HCT116 (cell line): ENCODE data around the gene VARS1. TPM values are rescaled to one million over a fixed set of nuclear protein-coding genes. Genes with fewer than 3 reads are reported as not detected.

ENCODE experiments used
- ATAC-seq: fragments of 200-7000 bp; cut with Tn5 transposase; 2 replicates; pipeline ENCODE4 v1.9.1; 2020; ENCODE audit warnings: mild to moderate bottlenecking, moderate library complexity
- BruUV-seq: library from RNA; stranded (reverse); fragments of 400-500 nt; replicated peaks from 2 replicates; lab custom pipeline; 2021; lab: Mats Ljungman, UMichigan
- CTCF ChIA-PET: fragments of 300-600 bp; sonication (Branson Sonifier 250); formaldehyde crosslinking; loops from one replicate; lab custom pipeline; 2021; ENCODE audit warnings: antibody characterized with exemption; lab: Charles Lee
- POLR2A ChIA-PET: fragments of 300-600, 350-600 bp; sonication (Branson Sonifier 250); formaldehyde crosslinking; loops from one replicate; lab custom pipeline; 2021; ENCODE audit warnings: antibody characterized with exemption; lab: Charles Lee
- RAD21 ChIA-PET, 2 experiments: fragments of 300-600 bp; sonication (Branson Sonifier 250); formaldehyde crosslinking; loops; one replicate each; lab custom pipeline; 2023; ENCODE audit warnings: low total read pairs in 2 of 2; ENCODE audit not compliant: uncharacterized antibody in 2 of 2, unreplicated experiment in 2 of 2, low non-redundant PET in 1 of 2; lab: Charles Lee
- DNase-seq: peaks from one replicate; pipeline ENCODE4 v3.0.0-alpha.2; 2010; ENCODE audit warnings: low read depth, low spot score
- H2AFZ ChIP-seq: fragments of 200-600 bp; shearing (Covaris generic), sonication (generic); 2 replicates; pipeline ENCODE4 v1.6.1; 2017; ENCODE audit warnings: low read depth, mixed run types, mixed read lengths, antibody characterized with exemption, low read length; ENCODE audit not compliant: poor library complexity, severe bottlenecking
- H3K27ac ChIP-seq: 2 replicates; pipeline ENCODE4 v1.5.1; 2012; ENCODE audit warnings: low read depth, low read length
- H3K27me3 ChIP-seq: fragments of 200-600 bp; sonication (generic); 2 replicates; pipeline ENCODE4 v1.6.1; 2016; ENCODE audit warnings: mixed run types, low read length, mixed read lengths; ENCODE audit not compliant: insufficient read depth
- H3K36me3 ChIP-seq, 2 experiments: fragments of 200-500 bp in 1 of 2; fragments of 200-600 bp in 1 of 2; sonication (Bioruptor generic) in 1 of 2; sonication (generic) in 1 of 2; 2 replicates each; pipeline versions ENCODE4 v1.5.1 to v1.6.1; 2014 to 2016; ENCODE audit warnings: low read length in 2 of 2, inconsistent platforms in 1 of 2, mixed read lengths in 1 of 2, mixed run types in 1 of 2; ENCODE audit not compliant: insufficient read depth in 2 of 2, control insufficient read depth in 1 of 2
- H3K4me1 ChIP-seq, 2 experiments: fragments of 200-600 bp in 1 of 2; sonication (generic) in 1 of 2; 2 replicates each; pipeline versions ENCODE4 v1.5.1 to v1.6.1; 2012 to 2017; ENCODE audit warnings: low read length in 2 of 2, inconsistent platforms in 1 of 2, mild to moderate bottlenecking in 1 of 2, mixed read lengths in 1 of 2, mixed run types in 1 of 2, moderate library complexity in 1 of 2; ENCODE audit not compliant: insufficient read depth in 2 of 2, control insufficient read depth in 1 of 2
- H3K4me2 ChIP-seq: fragments of 200-600 bp; sonication (generic); 2 replicates; pipeline ENCODE4 v1.6.1; 2017; ENCODE audit warnings: mixed run types, low read length, mixed read lengths
- H3K4me3 ChIP-seq, 2 experiments: fragments of 200-600 bp in 1 of 2; sonication (generic) in 1 of 2; replicated peaks in 1 of 2; 2 replicates each; pipeline ENCODE4 v1.5.1; 2011 to 2016; ENCODE audit warnings: low read length in 2 of 2, control low read depth in 1 of 2, low read depth in 1 of 2, mild to moderate bottlenecking in 1 of 2, mixed read lengths in 1 of 2, mixed run types in 1 of 2
- H3K79me2 ChIP-seq: fragments of 200-600 bp; sonication (generic); 2 replicates; pipeline ENCODE4 v1.6.1; 2017; ENCODE audit warnings: mild to moderate bottlenecking, mixed run types, low read length, moderate library complexity, mixed read lengths; ENCODE audit not compliant: insufficient read depth
- H3K9ac ChIP-seq: fragments of 200-600 bp; sonication (generic); 2 replicates; pipeline ENCODE4 v1.6.1; 2016; ENCODE audit warnings: low read length, mixed read lengths
- H3K9me2 ChIP-seq: fragments of 200-600 bp; sonication (generic), shearing (Covaris generic); 2 replicates; pipeline ENCODE4 v1.6.1; 2017; ENCODE audit warnings: mixed run types, mild to moderate bottlenecking, moderate library complexity; ENCODE audit not compliant: insufficient read depth
- H3K9me3 ChIP-seq, 2 experiments: fragments of 200-500 bp in 1 of 2; fragments of 200-600 bp in 1 of 2; sonication (Bioruptor generic) in 1 of 2; sonication (generic) in 1 of 2; 2 replicates each; pipeline ENCODE4 v1.6.1; 2014 to 2017; ENCODE audit warnings: low read length in 2 of 2, mixed read lengths in 2 of 2, inconsistent platforms in 1 of 2, low read depth in 1 of 2, mild to moderate bottlenecking in 1 of 2, mixed run types in 1 of 2, moderate library complexity in 1 of 2; ENCODE audit not compliant: control insufficient read depth in 1 of 2, insufficient read depth in 1 of 2
- H4K20me1 ChIP-seq: fragments of 200-600 bp; sonication (generic), shearing (Covaris generic); 2 replicates; pipeline ENCODE4 v1.6.1; 2017; ENCODE audit warnings: mixed run types, mild to moderate bottlenecking, moderate library complexity; ENCODE audit not compliant: insufficient read depth
- ELF1 ChIP-seq: IDR thresholded peaks from 2 replicates; pipeline ENCODE4 v1.6.1; 2012; ENCODE audit warnings: low read depth, borderline replicate concordance
- EZH2 ChIP-seq: fragments of 200-600 bp; sonication (generic); IDR thresholded peaks from 2 replicates; pipeline ENCODE4 v1.6.1; 2017; ENCODE audit warnings: antibody characterized with exemption, mixed run types
- JUND ChIP-seq: IDR thresholded peaks from 2 replicates; pipeline ENCODE4 v1.6.1; 2012
- POLR2AphosphoS5 ChIP-seq: IDR thresholded peaks from 2 replicates; pipeline ENCODE4 v1.6.1; 2011; ENCODE audit warnings: mild to moderate bottlenecking, low read depth, low read length, moderate library complexity
- SRF ChIP-seq: IDR thresholded peaks from 2 replicates; pipeline ENCODE4 v1.6.1; 2012; ENCODE audit warnings: low read depth
- intact Hi-C: fragments of 100-400 bp; cut with micrococcal nuclease; formaldehyde crosslinking; loops from 2 replicates; pipeline ENCODE4 v1.10.0; 2022
- total RNA-seq: library from RNA; stranded (reverse); gene quantifications from one replicate; pipeline ENCODE4 v1.2.1, GENCODE V29; 2021; ENCODE audit not compliant: unreplicated experiment
- TF ChIP-seq, protein P1 (sequence below), 3 experiments: fragments of 200-600 bp in 1 of 3; sonication (generic) in 1 of 3; IDR thresholded peaks in 2 of 3; conservative IDR thresholded peaks in 1 of 3; 2 replicates each; pipeline ENCODE4 v1.5.1; 2012 to 2017; ENCODE audit warnings: low read depth in 2 of 3, low read length in 2 of 3, antibody characterized with exemption in 1 of 3, borderline replicate concordance in 1 of 3, control low read depth in 1 of 3, mild to moderate bottlenecking in 1 of 3, mixed read lengths in 1 of 3, mixed run types in 1 of 3, moderate library complexity in 1 of 3; ENCODE audit not compliant: insufficient read depth in 1 of 3
- TF ChIP-seq, protein P2 (sequence below): IDR thresholded peaks from 2 replicates; pipeline ENCODE4 v1.6.1; 2011; ENCODE audit warnings: mild to moderate bottlenecking, low read length, moderate library complexity; ENCODE audit not compliant: insufficient replicate concordance; ENCODE audit errors: extremely low read depth

VARS1 gene
- total RNA-seq, 1 experiment from 2014 or later: 254 TPM

DNA sequence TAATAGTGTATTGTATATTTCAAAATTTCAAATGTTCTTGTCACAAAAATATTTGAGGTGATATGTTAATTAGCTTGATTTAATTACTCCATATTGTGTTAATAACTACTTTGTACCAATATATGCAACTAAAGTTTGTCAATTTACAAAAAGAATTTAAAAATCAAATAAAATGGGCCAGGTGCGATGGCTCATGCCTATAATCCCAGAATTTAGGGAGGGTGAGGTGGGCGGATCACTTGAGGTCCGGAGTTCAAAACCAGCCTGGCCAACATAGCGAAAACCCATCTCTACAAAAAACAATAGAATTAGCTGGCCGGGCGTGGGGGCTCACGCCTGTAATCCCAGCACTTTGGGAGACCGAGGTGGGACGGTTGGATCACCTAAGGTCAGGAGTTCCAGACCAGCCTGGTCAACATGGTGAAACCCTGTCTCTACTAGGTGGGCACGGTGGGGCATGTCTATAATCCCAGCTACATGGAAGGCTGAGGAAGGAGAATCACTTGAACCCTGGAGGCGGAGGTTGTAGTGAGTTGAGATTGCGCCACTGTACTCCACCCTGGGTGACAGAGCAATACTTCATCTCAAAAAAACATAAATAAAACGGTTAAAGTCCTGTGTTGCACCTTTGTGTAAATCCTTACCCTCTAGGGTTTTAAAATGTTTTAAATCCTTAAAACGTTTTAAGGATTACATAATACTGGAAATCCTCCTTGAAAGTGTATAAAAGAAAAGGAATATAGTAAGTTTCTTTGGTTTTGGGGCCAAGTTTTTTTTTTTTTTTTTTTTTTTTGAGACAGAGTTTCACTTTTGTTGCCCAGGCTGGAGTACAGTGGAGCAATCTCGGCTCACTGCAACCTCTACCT lies 36.0 kb upstream of the VARS1 start:
- POLR2A ChIA-PET: interaction anchor here (0.9 to 2.4 kb wide), 3 partner anchors 25 to 285 kb away, joined by 4 to 9 read pairs (median 8); partner anchors contain the start of genes ATP6V1G2, LSM2, NFKBIL1 and VARS1
- H3K4me1 ChIP-seq: peaks cover 16 to 52% of the 10 kb centered on the region in 2 experiments
- H4K20me1 ChIP-seq: peaks cover 5% of the 10 kb centered on the region; the same call in 1 of the 2 replicates
- no peak for ATAC-seq
- no peak overlapping the region for H2AFZ ChIP-seq
- H3K27ac ChIP-seq: peak overlapping the region; percentile 46
- peak overlapping the region; percentile 77; the same call in 1 of the 2 replicates for H3K4me2 ChIP-seq
- no peaks in the 10 kb centered on the region for H3K27me3 ChIP-seq
- RAD21 ChIA-PET: interaction anchor here in 1 of 2 experiments (0.8 kb wide), 1 partner anchor 25 kb away, joined by 3 read pairs; the partner anchor contains the start of gene LSM2
- peaks cover 49% of the 10 kb centered on the region for H3K79me2 ChIP-seq
- no peak overlapping the region for H3K4me3 ChIP-seq
- no peak for DNase-seq
- intact Hi-C loops: loop anchor here (5.0 to 10.0 kb wide), 2 partner anchors 94 to 287 kb away; partner anchors contain the start of genes ATP6V1G2, CLIC1, DDX39B and NFKBIL1
- TF ChIP-seq, protein P1, sequence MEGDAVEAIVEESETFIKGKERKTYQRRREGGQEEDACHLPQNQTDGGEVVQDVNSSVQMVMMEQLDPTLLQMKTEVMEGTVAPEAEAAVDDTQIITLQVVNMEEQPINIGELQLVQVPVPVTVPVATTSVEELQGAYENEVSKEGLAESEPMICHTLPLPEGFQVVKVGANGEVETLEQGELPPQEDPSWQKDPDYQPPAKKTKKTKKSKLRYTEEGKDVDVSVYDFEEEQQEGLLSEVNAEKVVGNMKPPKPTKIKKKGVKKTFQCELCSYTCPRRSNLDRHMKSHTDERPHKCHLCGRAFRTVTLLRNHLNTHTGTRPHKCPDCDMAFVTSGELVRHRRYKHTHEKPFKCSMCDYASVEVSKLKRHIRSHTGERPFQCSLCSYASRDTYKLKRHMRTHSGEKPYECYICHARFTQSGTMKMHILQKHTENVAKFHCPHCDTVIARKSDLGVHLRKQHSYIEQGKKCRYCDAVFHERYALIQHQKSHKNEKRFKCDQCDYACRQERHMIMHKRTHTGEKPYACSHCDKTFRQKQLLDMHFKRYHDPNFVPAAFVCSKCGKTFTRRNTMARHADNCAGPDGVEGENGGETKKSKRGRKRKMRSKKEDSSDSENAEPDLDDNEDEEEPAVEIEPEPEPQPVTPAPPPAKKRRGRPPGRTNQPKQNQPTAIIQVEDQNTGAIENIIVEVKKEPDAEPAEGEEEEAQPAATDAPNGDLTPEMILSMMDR (IDR thresholded peaks at IDR 0.05 in 2 of 3, conservative IDR thresholded peaks at IDR 0.05 in 1 of 3; ENCODE audit: borderline replicate concordance in 1 of 3, insufficient read depth in 1 of 3, low read depth in 2 of 3, low read length in 2 of 3): no peak
- TF ChIP-seq SRF: no peak
- no peak for TF ChIP-seq EZH2
- TF ChIP-seq ELF1: no peak
- TF ChIP-seq POLR2AphosphoS5: 0 out of 2 replicates have a peak, but pooled peaks have one; percentile 32
- TF ChIP-seq, protein P2, sequence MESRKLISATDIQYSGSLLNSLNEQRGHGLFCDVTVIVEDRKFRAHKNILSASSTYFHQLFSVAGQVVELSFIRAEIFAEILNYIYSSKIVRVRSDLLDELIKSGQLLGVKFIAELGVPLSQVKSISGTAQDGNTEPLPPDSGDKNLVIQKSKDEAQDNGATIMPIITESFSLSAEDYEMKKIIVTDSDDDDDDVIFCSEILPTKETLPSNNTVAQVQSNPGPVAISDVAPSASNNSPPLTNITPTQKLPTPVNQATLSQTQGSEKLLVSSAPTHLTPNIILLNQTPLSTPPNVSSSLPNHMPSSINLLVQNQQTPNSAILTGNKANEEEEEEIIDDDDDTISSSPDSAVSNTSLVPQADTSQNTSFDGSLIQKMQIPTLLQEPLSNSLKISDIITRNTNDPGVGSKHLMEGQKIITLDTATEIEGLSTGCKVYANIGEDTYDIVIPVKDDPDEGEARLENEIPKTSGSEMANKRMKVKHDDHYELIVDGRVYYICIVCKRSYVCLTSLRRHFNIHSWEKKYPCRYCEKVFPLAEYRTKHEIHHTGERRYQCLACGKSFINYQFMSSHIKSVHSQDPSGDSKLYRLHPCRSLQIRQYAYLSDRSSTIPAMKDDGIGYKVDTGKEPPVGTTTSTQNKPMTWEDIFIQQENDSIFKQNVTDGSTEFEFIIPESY: no peak
- TF ChIP-seq JUND: no peak
- no TSS peak for BruUV-seq
- no peaks in the 10 kb centered on the region for H3K9me2 ChIP-seq
- no peaks in the 10 kb centered on the region for H3K9me3 ChIP-seq
- peaks cover 0 to 12% of the 10 kb centered on the region in 2 experiments; a peak in 3 of 4 replicates for H3K36me3 ChIP-seq
- CTCF ChIA-PET: interaction anchor here (1.2 to 2.6 kb wide), 3 partner anchors 59 to 67 kb away, joined by 3 to 12 read pairs (median 3); no protein-coding TSS in a partner anchor
- 0 out of 2 replicates have a peak overlapping the region, but pooled peaks have one; percentile 7 for H3K9ac ChIP-seq
